Measurements from ENCODE around the gene TXLNA. TPM values are rescaled to one million over a fixed set of nuclear protein-coding genes. Genes with fewer than 3 reads are reported as not detected.
"Not testable (repeated sequence)": the region's sequence is repeated elsewhere in the genome, so short reads cannot be mapped to it uniquely, and the experiment has no call there.

TXLNA gene
- 65.4 and 101 TPM in 2 replicates for total RNA-seq (2014; rRNA removed; shearing (Covaris generic))

DNA sequence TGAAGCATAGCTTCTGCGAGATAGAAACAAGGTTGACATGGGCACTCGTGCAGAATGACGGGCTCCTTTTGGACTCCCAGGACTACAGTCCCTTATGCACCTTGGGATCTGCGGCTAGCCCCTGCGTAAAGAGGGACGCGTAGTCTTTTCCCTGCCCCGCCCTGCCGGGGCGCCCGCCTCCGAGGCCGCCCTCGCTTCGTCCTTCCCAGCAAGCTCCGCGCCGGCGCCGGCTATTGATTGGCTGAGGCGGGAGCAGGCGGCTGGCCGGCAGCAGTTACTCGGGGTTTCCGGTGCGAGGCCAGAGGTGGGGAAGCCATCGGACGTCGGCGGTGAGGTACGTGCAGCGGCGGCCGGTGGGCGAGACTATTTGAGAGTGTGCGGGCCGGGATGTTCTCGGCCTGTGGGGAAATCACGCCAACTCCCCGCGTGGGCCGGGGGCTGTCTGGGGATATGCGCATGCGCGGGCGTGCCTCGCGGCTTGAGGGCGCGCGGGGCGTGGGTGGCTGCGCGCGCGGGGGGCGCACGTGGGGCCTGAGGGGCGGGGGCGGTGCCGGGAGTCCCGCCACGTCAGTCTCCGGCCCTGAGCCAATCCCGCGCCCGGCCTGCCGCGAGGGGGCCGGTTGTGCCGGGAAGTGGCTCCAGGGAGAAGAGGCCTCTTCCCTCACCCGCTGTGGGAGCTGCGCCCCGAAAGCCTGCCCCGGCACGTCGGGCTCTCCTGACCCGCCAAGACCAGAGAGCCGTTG lies at the start of gene TXLNA:
TXLNA (plus strand) TSS at position 233 of the 743 bp plus-strand sequence. CDS start 671 bp downstream, outside the sequence.
- peak; percentile 96 to 97 for DNase-seq (ENCODE audit: low read depth in 1 of 2, low spot score in 2 of 2)
- H3K27ac ChIP-seq = peak within 1 kb of the TSS; percentile 81
- H3K4me3 ChIP-seq = peak within 1 kb of the TSS; percentile 54
- H3K9me3 ChIP-seq (replicated peaks) = no peaks in the 10 kb centered on the region
- H3K36me3 ChIP-seq = peaks cover 47% of the 10 kb centered on the region
- H3K4me1 ChIP-seq (replicated peaks) = peaks cover 22% of the 10 kb centered on the region
- no peaks in the 10 kb centered on the region for H3K27me3 ChIP-seq (replicated peaks)

DNA sequence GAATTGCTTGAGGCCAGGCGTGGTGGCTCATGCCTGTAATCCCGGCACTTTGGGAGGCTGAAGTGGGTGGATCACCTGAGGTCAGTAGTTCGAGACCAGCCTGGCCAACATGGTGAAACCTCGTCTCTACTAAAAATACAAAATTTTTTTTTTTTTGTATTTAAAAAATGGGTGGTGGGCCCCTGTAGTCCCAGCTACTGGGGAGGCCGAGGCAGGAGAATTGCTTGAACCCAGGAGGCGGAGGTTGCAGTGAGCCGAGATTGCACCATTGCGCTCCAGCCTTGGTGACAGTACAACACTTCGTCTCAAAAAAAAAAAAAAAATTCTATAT lies 45.6 kb upstream of the TXLNA start:
- not testable (repeated sequence) for DNase-seq (ENCODE audit: low read depth in 1 of 2, low spot score in 2 of 2); H3K36me3 ChIP-seq
- H3K27ac ChIP-seq = peak overlapping the region; percentile 58

DNA sequence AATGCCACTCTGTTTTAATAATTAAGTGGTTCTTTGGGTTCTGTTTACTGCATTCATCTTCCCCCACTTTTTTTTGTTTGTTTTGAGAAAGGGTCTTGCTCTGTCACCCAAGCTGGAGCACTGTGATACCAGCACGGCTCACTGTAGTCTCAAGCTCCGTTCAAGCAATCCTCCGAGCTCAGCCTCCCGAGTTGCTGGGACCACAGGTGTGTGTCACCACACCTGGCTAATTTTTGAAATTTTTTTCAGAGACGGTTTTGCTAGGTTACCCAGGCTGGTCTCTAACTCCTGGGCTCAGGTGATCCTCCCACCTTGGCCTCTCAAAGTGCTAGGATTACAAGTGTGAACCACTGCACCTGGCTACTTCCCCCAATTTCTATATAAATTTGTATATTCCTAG lies 42.4 kb upstream of the TXLNA start:
- Histone ChIP-seq H3K36me3 (no peaks in the 10 kb centered on the region; the same call in 1 of the 2 replicates), H3K27ac (no peak overlapping the region), H3K4me1 (replicated peaks) (peaks cover 27% of the 10 kb centered on the region), H3K27me3 (replicated peaks) (no peaks in the 10 kb centered on the region), H3K9me3 (replicated peaks) (no peaks in the 10 kb centered on the region), H3K4me3 (no peak overlapping the region)
- no peak for DNase-seq (ENCODE audit: low read depth in 1 of 2, low spot score in 2 of 2)

More for the DNA sequence above, 45.6 kb upstream of the TXLNA start:
- H3K4me3 ChIP-seq; H3K27me3 ChIP-seq (replicated peaks); H3K9me3 ChIP-seq (replicated peaks): not testable (repeated sequence)
- H3K4me1 ChIP-seq (replicated peaks) = peaks cover 24% of the 10 kb centered on the region

GRCh38 chr1:32138965-32139364 lies 40.5 kb upstream of the TXLNA start:
- H3K9me3 ChIP-seq (replicated peaks) = no peaks in the 10 kb centered on the region; the same call in 1 of the 2 replicates
- no peaks in the 10 kb centered on the region for H3K27me3 ChIP-seq (replicated peaks)
- 0 out of 2 replicates have a peak, but pooled peaks cover 4% of the 10 kb centered on the region for H3K36me3 ChIP-seq
- no peak overlapping the region for H3K4me3 ChIP-seq
- peaks cover 11% of the 10 kb centered on the region for H3K4me1 ChIP-seq (replicated peaks)
- peak in 1 of 2 experiments; percentile 16 for DNase-seq (ENCODE audit: low read depth in 1 of 2, low spot score in 2 of 2)
- H3K27ac ChIP-seq = no peak overlapping the region

- DNase-seq (ENCODE audit: low read depth in 1 of 2, low spot score in 2 of 2) = peak in 1 of 2 experiments; percentile 13
- Histone ChIP-seq H3K9me3 (replicated peaks) (peaks cover 2% of the 10 kb centered on the region; the same call in 1 of the 2 replicates), H3K36me3 (peaks cover 8% of the 10 kb centered on the region; the same call in 1 of the 2 replicates), H3K4me1 (replicated peaks) (peaks cover 11% of the 10 kb centered on the region), H3K27ac (no peak overlapping the region), H3K27me3 (replicated peaks) (no peaks in the 10 kb centered on the region), H3K4me3 (no peak overlapping the region)
These were observed 36.8 kb upstream of the TXLNA start for GRCh38 chr1:32142446-32143301.

DNA sequence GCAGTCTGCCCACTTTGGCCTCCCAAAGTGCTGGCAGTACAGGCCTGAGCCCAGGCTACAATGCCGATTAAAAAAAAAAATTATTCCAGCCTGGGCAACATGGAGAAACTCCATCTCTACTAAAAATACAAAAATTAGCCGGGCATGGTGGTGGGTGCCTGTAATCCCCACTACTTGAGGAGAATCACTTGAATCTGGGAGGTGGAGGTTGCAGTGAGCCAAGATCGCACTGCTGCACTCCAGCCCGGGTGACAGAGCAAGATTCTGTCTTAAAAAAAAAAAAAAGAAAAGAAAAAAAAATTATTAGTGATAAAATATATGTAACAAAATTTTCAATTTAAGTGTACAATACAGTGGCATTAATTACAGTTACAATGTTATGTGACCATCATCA lies 36.2 kb upstream of the TXLNA start:
- H3K27me3 ChIP-seq (replicated peaks); H3K27ac ChIP-seq; H3K9me3 ChIP-seq (replicated peaks); H3K4me1 ChIP-seq (replicated peaks); DNase-seq (ENCODE audit: low read depth in 1 of 2, low spot score in 2 of 2); H3K4me3 ChIP-seq: not testable (repeated sequence)
- H3K36me3 ChIP-seq = peaks cover 12% of the 10 kb centered on the region; the same call in 1 of the 2 replicates

DNA sequence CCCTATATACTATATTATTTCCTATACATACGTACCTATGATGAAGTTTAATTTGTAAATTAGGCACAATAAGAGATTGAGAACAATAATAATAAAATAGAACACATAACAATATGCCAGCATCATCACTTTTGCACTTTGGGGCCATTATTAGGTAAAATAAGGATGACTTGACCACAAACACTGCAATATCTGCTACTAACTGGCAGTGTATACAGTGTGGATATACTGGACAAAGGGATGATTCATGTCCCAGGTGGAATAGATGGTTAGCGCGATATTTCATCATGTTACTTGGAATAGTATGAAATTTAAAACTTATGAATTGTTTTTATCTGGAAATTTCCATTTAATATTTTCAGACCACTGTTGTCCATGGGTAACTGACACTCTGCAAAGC lies 35.4 kb upstream of the TXLNA start:
- no peak overlapping the region for H3K4me3 ChIP-seq
- peaks cover 2% of the 10 kb centered on the region for H3K4me1 ChIP-seq (replicated peaks)
- no peak overlapping the region for H3K27ac ChIP-seq
- H3K27me3 ChIP-seq (replicated peaks) = no peaks in the 10 kb centered on the region
- H3K36me3 ChIP-seq = peaks cover 12% of the 10 kb centered on the region; the same call in 1 of the 2 replicates
- peaks cover 2% of the 10 kb centered on the region; the same call in 1 of the 2 replicates for H3K9me3 ChIP-seq (replicated peaks)
- DNase-seq (ENCODE audit: low read depth in 1 of 2, low spot score in 2 of 2) = no peak

DNA sequence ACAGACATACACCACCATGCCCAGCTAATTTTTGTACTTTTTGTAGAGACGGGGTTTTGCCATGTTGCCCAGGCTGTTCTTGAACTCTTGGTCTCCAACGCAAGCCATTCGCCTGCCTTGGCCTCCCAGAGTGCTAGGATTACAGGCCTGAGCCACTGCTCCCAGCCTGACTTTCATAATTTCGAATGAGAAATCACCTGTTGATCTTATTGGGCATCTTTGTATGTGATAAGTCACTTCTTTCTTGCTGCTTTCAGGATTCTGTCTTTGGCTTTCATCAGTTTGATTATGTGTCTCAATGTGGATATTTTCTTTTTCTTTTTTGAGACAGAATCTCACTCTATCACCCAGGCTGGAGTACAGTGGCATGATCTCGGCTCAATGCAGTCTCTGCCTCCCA lies 31.7 kb upstream of the TXLNA start:
- not testable (repeated sequence) for H3K27me3 ChIP-seq (replicated peaks); H3K9me3 ChIP-seq (replicated peaks); H3K4me1 ChIP-seq (replicated peaks); H3K4me3 ChIP-seq; DNase-seq (ENCODE audit: low read depth in 1 of 2, low spot score in 2 of 2); H3K27ac ChIP-seq
- H3K36me3 ChIP-seq = peaks cover 12% of the 10 kb centered on the region; the same call in 1 of the 2 replicates

GRCh38 chr1:32150847-32151246 lies 28.6 kb upstream of the TXLNA start:
- Histone ChIP-seq H3K27ac (no peak overlapping the region), H3K27me3 (replicated peaks) (no peaks in the 10 kb centered on the region), H3K4me1 (replicated peaks) (no peaks in the 10 kb centered on the region), H3K36me3 (peaks cover 13% of the 10 kb centered on the region), H3K9me3 (replicated peaks) (0 out of 2 replicates have a peak, but pooled peaks cover 2% of the 10 kb centered on the region), H3K4me3 (no peak overlapping the region)
- no peak for DNase-seq (ENCODE audit: low read depth in 1 of 2, low spot score in 2 of 2)

GRCh38 chr1:32151319-32151787 lies 28.1 kb upstream of the TXLNA start:
- Histone ChIP-seq H3K4me3 (no peak overlapping the region), H3K4me1 (replicated peaks) (no peaks in the 10 kb centered on the region), H3K27me3 (replicated peaks) (no peaks in the 10 kb centered on the region), H3K36me3 (peaks cover 17% of the 10 kb centered on the region), H3K9me3 (replicated peaks) (0 out of 2 replicates have a peak, but pooled peaks cover 2% of the 10 kb centered on the region), H3K27ac (no peak overlapping the region)
- DNase-seq (ENCODE audit: low read depth in 1 of 2, low spot score in 2 of 2) = peak in 1 of 2 experiments; percentile 26

- no peak for DNase-seq (ENCODE audit: low read depth in 1 of 2, low spot score in 2 of 2)
- Histone ChIP-seq H3K9me3 (replicated peaks) (no peaks in the 10 kb centered on the region), H3K4me3 (no peak overlapping the region), H3K4me1 (replicated peaks) (no peaks in the 10 kb centered on the region), H3K36me3 (peaks cover 87% of the 10 kb centered on the region), H3K27ac (no peak overlapping the region), H3K27me3 (replicated peaks) (no peaks in the 10 kb centered on the region)
These were observed 20.3 kb upstream of the TXLNA start for GRCh38 chr1:32159189-32159588.

DNA sequence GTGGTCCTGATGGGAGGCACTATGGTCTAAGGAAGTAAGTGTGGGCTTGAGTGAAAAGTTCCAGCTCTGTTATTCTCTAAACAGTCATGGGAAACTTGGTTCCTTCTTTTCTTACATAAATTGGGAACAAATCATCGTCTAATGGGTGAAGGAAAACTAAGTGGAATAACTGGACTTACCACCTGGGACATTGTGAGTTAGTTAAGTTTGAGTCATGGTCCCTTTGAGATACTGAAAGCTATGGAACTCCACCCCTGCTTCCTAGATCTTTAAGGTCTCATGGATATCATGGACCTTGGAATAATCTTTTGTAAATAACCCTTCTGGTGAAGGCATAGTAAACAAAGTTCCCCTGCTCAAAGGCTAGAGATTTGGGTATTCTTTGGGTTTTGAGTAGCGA lies 16.1 kb upstream of the TXLNA start:
- Histone ChIP-seq H3K4me3 (no peak overlapping the region), H3K27me3 (replicated peaks) (no peaks in the 10 kb centered on the region), H3K36me3 (peaks cover 88% of the 10 kb centered on the region), H3K9me3 (replicated peaks) (no peaks in the 10 kb centered on the region), H3K4me1 (replicated peaks) (no peaks in the 10 kb centered on the region), H3K27ac (no peak overlapping the region)
- no peak for DNase-seq (ENCODE audit: low read depth in 1 of 2, low spot score in 2 of 2)

- H3K36me3 ChIP-seq = peaks cover 78% of the 10 kb centered on the region
- H3K27me3 ChIP-seq (replicated peaks); H3K4me1 ChIP-seq (replicated peaks); DNase-seq (ENCODE audit: low read depth in 1 of 2, low spot score in 2 of 2); H3K27ac ChIP-seq; H3K4me3 ChIP-seq; H3K9me3 ChIP-seq (replicated peaks): not testable (repeated sequence)
These were observed 13.8 kb upstream of the TXLNA start for GRCh38 chr1:32165633-32166032.

DNA sequence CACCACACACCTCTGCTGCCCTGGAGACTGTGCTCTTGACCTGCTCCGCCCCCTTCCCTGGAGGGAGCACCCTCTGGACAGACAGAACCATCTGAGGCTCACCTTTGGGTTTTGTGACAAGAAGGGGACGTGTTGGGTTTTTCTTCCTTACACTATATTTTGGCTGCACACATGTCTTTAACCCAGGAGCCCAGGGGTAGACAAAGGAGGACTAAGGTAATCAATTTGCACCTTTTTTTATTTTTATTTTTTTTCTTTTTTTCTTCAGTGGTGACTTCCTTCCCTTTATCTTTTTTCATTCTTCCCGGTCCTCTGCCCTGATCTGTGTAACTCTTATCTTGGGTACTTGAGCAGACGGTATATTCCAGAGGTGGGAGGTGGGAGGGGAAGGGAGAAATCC lies 8.5 kb upstream of the TXLNA start:
- H3K4me1 ChIP-seq (replicated peaks) = peaks cover 15% of the 10 kb centered on the region
- H3K9me3 ChIP-seq (replicated peaks) = no peaks in the 10 kb centered on the region
- DNase-seq (ENCODE audit: low read depth in 1 of 2, low spot score in 2 of 2) = no peak
- peaks cover 58% of the 10 kb centered on the region for H3K36me3 ChIP-seq
- H3K27ac ChIP-seq = no peak overlapping the region
- no peak overlapping the region for H3K4me3 ChIP-seq
- H3K27me3 ChIP-seq (replicated peaks) = no peaks in the 10 kb centered on the region

All from SJSA1 (cell line).